Fibroblast of skin of left quadriceps (primary cell): ENCODE data around the gene LNPEP.

Experiments
- DNase-seq, 2 experiments: peaks; one replicate each; pipeline ENCODE4 v3.0.0-alpha.2; 2013; ENCODE audit warnings: low read depth in 2 of 2

Gene LNPEP

GRCh38 chr5:96935559-96936430 lies at the start of gene LNPEP:
Gene LNPEP (plus strand): TSS chr5:96936080. CDS start chr5:96936156, 76 bp downstream.
- DNase-seq: peak; percentile 94 to 96

- peak; percentile 59 to 69 for DNase-seq
Measured at GRCh38 chr5:96893342-96893741, 42.5 kb upstream of the LNPEP start.

DNA sequence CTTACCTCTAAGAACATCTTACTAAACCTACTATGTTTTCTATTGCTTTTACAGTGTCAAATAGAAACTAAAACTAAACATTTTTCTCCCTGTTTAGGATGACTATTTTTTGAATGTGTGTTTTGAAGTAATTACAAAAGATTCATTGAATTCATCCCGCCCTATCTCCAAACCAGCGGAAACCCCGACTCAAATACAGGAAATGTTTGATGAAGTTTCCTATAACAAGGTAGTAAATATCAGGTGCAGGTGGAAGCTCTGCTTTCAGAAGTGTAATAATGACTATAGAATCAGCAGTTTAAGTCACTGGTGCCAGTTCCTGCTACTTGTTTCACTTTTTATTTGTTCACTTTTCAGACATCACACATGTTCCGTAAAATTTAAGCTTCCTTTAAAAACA lies 39.6 kb upstream of the LNPEP start:
- DNase-seq: no peak

DNA sequence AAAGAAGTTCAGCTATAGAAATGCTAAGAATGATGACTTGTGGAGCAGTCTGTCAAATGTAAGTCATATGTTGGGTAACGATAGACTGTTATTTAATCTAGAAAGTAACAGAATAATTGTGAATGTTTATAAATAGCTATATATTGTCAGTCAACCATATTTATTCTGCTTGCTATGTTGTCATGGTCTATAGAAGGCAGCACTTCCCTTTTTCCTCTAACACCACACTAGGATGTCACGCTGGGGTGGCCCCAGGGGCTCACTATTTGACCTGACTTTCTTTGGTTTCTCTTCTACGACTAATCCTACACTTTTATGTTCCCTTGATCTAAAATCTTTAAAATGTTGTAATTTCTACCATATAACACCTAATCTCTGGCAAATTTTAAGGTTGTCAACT lies 39.1 kb upstream of the LNPEP start:
- no peak for DNase-seq

- DNase-seq: no peak
Measured at GRCh38 chr5:96901384-96901783, 34.5 kb upstream of the LNPEP start.

DNA sequence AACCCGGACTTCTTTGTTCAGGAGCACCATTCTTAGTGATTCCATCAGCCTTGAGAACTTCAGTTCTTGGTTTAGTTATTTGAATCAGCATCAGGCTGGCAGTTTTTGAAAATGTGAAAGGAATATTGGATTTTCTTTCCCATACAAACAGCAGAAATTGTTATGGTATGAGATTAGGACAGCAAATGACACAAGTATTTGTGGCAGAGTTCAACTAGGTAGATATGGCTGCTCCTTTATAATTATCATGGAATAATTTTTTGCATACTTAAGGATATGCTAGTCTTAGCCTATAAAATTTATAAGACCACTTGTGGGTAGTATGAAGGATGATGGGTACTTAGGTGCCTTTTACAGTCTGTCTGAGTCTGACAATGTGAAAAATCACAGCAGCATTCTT lies 34.0 kb upstream of the LNPEP start:
- DNase-seq: no peak

DNA sequence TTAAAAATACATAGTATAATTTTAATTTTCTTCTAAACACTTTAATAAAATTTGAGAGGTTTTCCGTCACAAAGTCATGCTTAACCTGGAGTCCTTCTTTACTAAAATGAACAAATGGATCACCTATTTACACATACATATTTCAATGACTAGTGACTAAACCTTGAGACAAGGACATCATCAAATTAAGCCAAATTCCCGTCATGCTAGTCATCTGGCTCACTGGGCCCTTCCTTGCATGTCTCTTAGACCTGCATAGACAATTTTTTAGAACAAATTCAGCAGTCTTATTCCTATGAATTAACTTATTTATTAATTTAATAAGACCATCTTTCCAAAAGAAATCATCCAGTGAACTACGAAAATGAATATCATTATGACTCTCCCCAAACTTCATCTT lies 33.0 kb upstream of the LNPEP start:
- DNase-seq: no peak

GRCh38 chr5:96903300-96903699 lies 32.6 kb upstream of the LNPEP start:
- no peak for DNase-seq

- DNase-seq: no peak
Measured at GRCh38 chr5:96904054-96904931, 31.6 kb upstream of the LNPEP start.

DNA sequence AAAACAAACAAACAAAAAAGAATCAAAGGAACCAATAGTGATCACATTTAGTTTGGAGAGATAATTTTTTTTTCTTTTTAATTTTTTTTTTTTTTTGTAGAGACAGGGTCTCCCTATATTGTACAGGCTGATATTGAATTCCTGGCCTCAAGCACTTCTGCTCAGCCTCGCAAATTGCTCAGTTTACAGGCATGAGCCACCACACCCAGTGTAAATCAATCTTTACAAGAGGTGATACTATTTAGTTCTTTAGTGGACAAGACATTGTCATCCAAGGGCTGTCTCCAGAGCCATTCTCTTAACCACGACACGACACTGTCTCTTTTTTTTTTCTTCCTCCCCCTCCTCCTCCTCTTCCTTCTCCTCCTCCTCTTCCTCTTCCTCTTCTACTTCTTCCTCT lies 30.0 kb upstream of the LNPEP start:
- DNase-seq: no peak

DNA sequence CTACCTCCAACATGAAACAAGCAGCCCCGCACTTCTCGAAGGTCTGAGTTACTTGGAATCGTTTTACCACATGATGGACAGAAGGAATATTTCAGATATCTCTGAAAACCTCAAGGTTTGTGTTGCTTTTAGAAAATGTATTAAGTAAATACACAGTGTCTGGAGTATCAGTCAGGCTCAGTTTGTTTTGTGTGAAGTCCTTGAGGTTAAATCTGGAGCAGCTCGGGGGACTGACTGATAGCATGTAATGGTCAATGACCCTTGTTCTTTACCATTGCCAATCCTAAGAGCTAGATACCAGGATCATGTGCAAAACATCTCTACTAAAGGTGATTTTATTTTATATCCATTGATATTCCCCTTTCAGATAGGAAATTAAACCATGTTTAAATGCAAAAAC lies 26.9 kb upstream of the LNPEP start:
- no peak for DNase-seq

DNA sequence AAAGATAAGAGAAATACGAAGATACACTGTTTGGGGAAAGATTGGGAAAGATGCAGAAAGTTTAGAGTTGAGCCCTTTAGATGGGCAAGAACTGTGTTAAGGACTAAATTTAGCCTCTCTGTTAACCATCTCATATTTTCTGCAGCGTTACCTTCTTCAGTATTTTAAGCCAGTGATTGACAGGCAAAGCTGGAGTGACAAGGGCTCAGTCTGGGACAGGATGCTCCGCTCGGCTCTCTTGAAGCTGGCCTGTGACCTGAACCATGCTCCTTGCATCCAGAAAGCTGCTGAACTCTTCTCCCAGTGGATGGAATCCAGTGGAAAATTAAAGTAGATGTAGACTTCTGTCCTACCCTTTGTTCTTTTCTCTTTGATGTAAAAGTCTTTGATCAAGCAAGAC lies 26.4 kb upstream of the LNPEP start:
- DNase-seq: no peak

- no peak for DNase-seq
Measured at GRCh38 chr5:96911139-96911538, 24.7 kb upstream of the LNPEP start.

DNA sequence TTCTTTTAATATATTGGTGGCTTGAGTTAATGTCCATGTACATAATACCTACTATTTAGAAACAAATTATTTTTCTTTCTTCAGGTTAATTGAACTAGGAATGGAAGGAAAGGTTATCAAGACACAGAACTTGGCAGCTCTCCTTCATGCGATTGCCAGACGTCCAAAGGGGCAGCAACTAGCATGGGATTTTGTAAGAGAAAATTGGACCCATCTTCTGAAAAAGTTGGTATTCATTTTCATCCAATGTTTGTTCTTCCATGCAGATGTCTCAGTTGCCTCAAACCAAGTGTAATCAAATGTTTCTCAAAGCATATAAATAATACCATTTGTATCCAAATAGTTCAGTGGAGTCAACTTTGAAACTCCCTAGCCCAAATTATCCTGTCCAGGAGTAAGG lies 22.6 kb upstream of the LNPEP start:
- no peak for DNase-seq

GRCh38 chr5:96919754-96920197 lies 16.1 kb upstream of the LNPEP start:
- no peak for DNase-seq

DNA sequence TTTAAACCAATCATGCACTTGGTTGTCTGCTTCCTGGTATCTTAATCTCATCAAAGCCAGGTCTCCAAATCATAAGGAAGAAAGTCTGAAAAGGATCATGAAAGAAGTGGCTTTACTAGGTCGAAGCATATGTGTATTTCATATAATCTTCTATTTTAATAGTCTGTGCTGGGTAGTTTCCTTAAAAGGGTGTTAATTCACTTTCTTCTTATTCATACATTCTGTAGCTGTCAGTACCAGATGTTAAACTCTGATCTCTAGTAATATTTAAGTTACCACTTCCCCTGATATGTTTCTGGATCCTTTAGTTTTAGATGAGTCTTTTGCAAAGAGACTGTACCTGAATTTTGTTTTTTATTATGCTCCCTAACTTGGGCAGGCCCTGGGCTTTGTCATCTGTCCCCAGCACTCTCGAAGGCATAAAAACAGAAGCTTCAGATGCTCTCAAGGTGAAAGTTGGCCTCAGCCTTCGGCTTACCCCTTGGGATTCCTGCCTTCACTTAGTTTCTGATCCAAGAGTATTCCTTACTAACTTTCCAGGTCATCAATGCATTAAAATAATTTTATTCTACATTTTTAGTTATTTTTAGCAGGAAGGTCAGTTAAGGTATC lies 15.0 kb upstream of the LNPEP start:
- DNase-seq: no peak

GRCh38 chr5:96922499-96923244 lies 13.2 kb upstream of the LNPEP start:
- no peak for DNase-seq

GRCh38 chr5:96924016-96924443 lies 11.8 kb upstream of the LNPEP start:
- no peak for DNase-seq

DNA sequence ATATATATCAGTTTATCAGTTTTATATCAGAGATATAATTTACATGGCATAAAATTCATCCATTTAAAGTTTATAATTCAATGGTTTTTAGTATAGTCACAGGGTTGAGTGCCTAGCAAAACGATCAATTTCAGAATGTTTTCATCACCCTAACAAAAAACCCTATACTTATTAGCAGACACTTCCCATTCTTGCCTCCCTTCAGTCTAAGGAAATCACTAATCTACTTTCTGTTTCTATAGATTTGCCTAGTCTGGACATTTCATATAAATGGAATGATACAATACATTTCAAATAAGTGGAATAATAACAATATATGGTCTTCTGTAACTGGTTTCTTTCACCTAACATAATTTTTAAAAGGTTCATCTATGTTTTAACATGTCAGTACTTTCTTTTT lies 9.6 kb upstream of the LNPEP start:
- no peak for DNase-seq

- DNase-seq: peak in 1 of 2 experiments; percentile 15
Measured at GRCh38 chr5:96927008-96927407, 8.9 kb upstream of the LNPEP start.

- no peak for DNase-seq
Measured at GRCh38 chr5:96928931-96929708, 6.8 kb upstream of the LNPEP start.
